Activated CD4-positive, alpha-beta T cell treated with anti-CD3 and anti-CD28 coated beads for 1 hour (primary cell): ENCODE measurements around the gene TTC9.
"Not testable (repeated sequence)": the region's sequence is repeated elsewhere in the genome, so short reads cannot be mapped to it uniquely, and the experiment has no call there.

ENCODE experiments used
- DNase-seq: peaks from one replicate; pipeline ENCODE4 v3.0.0-alpha.2; 2020

The TTC9 gene

DNA sequence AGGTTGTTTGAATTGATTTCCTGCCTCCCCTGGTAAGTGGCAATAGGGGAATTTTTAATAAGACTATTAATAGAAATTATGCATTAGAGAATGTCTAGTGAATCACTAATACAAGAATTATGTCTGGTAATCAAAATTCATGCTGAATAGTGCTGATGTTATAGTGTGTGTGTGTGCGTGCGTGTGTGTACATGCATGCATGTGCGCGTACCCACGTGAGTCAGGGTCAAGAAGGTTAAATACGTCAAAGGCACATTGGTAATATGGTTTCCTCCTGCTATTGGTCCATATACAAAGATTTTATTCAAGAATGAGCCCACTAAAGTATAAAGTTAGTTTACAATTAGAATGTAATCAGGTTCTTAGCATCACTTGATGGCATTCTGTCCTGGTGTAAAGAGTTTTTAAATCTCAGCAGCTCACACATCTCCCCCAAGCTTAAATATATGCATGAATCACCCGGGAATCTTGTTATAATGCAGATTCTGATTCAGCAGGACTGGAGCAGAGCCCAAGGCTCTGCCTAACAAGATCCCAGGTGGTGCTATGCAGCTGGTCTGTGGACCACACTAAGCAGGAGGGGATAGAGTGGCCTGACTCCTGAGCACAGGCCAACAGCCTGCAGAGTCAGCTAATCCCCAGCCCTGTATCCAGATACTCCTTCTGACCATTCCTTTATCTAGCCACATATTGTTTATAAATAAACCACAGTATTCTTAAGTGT is 43.9 kb downstream of the TTC9 start:
- no peak for DNase-seq

DNA sequence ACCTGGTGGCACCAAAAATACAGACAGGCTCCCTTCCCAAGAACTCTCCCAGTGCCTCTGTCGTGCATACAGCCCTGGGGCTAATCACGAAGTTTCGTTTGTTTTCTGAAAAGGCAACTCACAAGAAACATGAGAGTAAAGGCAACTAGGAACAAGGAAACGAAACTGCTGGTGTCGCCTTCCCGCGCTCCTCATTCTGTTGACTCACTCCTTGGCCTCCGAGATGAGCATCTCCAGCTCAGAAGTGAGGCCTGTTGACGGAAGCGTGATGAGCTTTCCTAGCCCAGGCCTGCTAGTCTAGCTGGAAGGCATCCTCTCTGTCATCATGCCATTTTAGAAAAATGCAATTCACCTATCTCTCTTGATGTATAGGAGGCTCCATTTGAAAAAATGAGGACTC is 50.5 kb downstream of the TTC9 start:
- DNase-seq, result no peak

DNA sequence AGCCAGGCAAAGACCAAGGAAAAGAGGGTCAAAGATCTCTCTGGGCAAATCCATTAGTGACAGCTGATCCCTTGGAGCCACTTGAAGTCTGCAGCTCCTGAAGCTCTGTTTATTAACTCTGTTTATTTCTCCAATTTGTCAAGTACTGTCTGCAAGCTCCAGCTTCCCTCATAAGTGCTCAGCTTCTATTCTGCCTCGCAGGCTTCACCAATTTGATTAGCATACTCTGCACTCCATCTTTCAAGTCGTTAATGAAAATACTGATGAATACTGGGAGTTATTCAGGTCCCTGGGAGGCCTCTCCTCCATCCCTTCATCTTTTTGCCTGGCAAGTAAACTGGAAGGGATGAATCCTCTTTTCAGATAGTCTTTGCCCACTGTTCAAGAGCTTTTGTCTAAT is 54.3 kb downstream of the TTC9 start:
- no peak for DNase-seq

DNA sequence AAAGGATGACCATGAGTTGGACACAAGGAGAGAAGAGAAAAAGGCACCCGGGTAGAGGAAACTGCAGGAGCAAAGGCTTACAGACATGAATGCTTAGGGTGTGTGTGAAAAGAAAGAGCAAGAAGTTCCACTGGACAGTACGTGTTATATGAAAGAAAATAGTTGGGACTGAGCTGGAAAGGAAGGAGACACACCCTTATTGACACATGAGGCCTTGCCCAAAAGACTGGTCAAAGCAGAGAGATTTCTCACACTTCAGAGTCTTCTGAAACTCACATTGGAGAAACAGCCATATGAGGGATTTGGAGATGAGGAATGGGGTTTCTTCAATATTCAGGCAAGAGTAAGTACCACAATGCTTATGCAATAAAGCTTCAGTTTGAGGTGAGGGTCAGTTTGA is 56.0 kb downstream of the TTC9 start:
- no peak for DNase-seq

DNA sequence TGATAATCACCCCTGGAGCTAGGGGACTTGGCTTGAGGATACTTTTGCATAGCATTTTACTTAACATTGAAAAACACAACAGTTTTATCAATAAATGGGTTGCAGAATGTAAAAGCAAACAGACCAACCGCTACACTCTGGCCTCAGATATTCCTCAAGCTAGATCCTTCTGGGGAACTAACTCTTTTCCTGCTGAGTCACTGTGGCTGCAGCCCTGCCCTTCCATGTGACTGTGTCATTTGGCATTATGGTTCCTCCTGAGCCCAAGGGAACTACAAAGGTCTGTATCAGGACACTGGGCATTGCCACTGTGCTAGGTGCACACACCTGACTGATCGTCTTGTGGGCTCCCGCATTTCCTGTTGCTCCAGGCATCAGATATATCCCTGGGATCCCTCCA is 56.6 kb downstream of the TTC9 start:
- DNase-seq, result no peak

DNA sequence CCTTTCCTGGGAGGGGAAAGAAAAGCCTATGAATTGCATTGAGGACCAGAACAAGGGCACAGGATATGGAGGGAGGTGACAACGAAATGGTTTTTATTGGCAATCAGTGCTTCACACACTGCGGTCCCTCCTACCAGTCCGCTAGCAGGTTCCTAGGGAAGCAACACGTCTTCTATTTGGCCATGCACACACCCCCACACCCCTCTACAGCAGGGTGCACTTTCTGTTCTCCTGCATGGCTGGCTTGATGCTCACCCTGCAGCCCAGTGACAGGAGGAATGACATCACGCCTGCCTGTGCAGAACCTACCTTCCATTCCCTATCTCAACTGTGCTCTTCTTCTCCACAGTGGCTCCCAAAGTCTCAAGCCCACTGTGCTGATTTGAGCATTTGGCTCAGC is 57.9 kb downstream of the TTC9 start:
- DNase-seq, result no peak

DNA sequence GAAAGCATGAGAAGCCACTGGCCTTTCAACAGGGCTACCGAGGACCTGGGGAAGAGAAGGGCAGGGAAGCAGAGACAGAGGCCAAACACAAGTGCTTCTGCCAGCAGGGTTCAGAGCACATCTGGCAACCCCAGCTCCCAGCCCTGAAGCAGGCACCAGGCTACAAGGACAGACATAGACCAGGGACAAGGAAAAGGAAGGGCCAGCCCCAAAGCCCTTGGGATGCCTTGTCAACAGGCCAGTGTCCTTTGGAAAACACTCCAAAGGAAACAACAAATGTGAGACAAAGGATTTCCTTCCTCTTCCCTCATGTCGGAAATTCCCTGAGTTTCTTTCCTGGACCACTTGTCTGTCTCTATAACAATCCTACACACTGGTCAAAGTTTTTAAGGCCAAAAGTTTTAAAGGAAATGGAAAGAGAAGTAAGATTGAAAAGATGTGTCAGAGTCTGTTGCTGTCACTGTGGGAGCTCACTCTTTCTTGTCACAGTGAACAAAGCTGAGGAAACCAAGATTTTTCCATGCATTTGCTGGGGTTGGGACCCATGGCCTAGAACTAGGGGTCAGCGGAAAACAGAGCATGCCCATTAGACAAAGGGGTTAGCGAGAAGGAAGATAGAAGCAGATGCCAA is 59.4 kb downstream of the TTC9 start:
- DNase-seq, result no peak

DNA sequence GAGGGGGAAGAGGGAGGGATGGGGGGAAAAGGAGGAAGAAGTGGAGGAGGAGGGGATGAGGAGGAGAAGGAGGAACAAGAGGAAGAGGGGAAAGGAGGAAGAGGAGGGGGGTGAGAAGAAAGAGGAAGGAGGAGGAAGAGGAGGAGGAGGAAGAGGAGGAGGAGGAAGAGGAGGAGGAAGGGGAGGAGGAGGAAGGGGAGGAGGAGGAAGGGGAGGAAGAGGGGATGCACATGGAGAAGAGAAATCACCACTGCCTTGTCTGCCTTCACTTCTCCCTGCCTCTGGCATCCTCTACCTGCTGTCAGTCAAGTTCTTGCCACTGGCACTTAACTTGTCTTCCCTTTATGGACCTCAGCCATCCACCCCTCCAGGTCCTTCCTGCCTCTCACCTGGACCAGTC is 59.9 kb downstream of the TTC9 start:
- no peak for DNase-seq

DNA sequence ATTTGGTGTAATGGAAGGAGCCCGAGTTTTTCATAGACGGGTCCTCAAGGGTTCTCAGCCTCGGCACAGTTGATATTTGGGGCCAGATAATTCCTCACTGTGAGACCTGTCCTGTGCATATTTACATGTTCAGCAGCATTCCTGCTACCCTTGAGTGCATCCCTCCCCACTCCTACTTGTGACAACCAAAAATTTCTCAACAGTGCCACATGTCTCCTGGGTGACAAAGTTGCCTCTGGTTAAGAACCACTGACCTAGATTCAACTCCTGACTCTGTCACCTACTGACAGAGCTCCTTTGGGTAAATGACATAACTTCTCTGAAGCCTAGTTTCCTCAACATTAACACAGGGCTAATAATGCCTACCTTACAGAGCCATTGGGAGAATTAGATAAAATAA is 60.4 kb downstream of the TTC9 start:
- DNase-seq, result no peak

DNA sequence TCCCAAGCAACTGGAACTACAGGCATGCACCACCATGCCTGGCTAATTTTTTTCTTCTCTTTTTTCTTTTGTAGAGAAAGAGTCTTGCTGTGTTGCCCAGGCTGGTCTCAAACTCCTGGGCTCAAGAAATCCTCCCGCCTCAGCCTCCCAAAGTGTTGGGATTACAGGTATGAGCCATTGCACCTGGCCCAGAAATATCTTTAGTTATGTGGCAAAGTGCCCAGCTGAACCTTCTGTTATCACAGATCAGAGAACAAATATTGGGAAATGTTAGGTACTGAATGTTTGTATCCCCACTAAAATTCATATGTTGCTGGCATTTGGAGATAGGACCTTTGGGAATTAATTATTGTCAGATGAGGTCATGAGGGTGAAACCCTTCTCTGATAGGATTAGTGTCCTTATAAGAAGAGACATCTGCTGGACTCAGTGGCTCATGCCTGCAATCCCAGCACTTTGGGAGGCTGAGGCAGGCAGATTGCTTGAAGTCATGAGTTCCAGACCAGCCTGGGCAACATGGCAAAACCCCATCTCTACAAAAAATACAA is 62.0 kb downstream of the TTC9 start:
- not testable (repeated sequence) for DNase-seq

DNA sequence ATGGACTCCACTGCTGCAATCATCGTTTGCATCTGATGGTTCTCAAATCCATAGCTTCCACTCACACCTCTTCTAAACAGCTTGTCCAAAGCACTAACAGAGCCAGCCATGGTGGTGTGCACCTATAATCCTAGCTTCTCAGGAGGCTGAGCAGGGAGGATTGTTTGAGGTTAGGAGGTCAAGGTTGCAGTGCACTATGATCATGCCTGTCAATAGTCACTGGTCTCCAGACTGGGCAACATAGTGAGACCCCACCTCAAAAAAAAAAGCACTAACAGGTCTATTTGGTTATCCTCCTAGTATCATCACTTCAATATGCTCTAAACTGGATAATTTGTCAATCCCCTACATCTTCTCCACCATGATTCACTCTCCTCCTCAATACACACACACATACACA is 63.2 kb downstream of the TTC9 start:
- DNase-seq, result no peak

DNA sequence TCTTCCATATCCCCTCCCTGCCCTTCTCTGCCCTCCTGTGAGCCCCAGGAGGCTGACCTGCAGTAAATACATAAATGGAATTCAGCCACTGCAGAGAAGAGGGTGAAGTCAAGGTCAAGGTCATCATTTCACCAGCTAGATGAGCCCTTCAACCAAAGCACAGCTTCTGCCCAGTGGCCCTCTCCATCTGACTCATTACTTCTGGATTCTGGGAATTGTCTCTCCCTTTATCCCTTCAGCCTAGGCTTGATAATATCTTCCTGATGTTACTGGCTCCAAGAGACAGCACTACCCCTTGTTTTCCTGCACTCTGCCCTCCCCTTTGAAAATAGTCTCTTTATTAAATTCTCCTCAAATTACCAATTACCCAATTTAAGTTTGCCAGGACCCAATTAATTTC is 64.5 kb downstream of the TTC9 start:
- DNase-seq, result no peak

DNA sequence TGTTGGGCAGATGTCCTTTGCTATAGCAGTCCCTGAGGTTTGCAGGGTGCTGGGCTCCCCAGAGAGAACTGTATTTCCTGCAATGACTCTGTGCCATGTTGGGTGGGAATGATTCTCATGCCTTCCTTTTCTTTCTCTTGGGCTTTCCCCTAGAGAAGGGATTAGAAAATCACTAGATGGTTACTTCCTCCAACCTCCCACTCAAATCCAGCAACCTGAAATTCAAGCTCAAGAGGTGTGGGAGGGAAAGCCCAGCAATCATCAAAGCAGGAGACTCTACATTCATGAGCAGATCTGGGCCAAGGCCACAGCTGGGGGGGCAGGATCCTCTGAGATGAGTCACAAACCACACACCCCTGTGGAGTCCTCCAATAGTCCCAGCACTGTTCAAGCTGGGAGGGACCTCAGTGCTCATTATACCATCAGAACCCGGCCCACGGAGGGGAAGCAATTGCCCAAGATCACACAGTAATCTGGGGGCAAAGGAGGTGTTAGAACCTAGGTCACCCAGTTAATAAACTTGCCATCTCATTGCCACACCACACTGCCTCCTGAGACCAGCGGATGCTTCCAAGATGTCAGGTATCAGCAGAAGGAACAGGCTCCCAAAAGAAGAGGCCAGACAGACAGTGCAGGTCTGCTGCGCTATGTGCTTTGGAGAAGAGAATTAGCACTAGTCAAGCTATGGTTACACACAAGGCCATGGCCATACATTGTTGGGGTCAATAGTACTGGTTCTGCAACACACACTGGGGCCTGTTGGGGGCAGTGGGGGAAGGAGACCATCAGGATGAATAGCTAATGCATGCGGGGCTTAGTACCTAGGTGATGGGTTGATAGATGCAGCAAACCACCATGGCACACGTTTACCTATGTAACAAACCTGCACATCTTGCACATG is 65.7 kb downstream of the TTC9 start:
- DNase-seq, result no peak

DNA sequence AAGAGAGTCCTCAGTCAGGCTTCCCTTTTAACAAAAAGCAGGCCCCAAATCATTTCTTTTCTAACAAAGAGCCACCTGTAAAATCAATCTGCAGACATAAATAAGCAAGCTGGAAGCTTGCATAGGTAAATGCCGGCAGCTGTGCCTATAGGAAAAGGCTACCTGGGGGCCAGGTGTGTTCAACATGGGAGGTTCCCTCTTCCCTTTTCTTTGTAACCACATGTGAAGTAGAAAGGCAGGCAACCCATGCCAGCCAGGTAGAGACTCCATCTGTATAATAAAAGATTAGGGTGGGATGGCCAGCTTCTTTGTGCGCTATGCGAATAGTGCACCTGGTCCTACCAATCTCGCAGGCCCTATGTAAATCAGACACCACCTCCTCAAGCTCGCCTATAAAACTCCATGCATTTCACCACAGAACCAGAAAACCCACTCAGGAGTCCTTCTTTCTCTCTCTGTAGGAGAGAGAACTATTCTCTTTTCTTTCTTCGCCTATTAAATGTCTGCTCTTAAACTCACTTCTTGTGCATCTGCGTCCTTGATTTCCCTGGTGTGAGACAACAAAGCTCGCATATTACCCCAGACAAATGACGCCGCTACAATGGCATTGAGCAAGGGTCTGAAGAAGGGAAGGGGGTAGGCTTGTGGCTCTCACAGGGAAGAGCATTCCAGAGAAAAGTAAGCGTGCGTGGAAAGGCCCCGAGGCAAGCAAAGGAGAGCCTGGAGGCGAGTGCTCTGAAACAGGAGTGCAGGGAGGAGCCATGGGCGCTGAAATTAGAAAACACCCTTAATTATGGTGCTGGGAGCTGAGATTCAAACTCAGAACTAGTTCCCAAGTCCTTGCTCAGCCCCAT is 67.2 kb downstream of the TTC9 start:
- DNase-seq, result no peak

DNA sequence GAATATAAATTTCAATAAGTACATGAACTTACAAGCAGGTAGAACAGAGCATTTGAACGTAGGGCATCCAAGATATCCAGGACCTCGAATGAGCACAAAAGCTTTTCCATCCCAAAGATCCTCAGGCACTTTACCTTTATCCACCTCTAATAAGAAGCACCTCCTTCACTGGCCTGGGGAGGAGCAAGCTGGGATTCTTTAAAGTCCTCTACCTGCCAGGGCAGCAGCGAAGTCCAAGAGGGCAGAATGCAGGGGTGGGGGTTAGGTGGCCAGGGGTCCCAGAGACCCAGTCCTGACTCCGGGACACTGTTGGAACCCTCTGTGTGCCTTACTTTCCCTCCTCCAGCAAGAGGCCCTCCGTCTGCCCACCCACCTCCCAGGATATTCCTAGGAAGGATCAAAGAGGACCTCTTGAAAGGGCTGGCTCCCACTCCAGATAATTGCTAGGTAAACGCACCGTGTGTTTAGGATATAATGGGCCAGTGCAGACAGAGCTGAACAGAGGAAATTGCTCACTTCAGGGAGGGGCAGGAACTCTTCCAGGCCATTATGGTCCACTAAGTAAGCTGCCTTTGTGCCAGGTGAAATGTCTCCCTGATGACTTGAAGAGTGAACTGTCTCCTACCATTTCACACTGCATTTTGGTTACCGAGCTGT is 68.1 kb downstream of the TTC9 start:
- DNase-seq, result no peak

DNA sequence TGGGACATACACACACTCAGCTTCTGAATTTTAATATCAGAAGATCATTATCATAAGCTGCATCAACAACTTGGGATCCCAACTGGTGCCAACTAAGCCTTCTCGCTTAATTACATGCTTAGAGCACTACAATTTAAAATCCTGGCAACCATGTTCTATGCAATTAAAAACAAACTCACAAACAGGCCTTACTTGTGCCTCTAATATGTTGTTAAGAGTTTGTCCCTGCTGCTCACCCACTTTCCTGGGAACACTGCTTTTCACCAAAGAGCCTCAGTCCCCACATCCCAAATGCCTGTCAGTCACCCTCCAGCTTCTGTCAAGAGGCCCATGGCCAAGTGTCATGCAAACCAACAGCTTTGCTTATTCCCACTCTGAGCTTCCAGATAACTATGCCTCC is 69.7 kb downstream of the TTC9 start:
- no peak for DNase-seq

DNA sequence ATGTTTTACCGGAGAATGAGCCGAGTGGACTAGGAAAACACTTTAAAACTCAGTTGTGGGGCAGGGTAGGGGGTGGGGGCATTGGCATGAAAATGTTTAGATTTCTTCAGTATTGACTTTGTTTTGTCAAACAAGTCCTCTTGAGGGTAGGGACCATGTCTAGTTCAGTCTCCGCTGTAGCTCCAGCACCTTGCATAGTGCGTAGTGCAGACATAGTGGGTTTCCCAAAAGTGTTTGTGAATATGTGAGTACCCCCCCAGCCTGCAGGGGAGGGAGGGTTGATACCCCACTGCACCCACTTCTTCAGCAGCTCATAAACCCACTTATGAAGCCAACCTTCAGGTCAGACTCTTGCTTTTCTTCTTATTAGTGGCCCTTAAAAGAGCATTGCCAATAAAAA is 71.4 kb downstream of the TTC9 start:
- no peak for DNase-seq

DNA sequence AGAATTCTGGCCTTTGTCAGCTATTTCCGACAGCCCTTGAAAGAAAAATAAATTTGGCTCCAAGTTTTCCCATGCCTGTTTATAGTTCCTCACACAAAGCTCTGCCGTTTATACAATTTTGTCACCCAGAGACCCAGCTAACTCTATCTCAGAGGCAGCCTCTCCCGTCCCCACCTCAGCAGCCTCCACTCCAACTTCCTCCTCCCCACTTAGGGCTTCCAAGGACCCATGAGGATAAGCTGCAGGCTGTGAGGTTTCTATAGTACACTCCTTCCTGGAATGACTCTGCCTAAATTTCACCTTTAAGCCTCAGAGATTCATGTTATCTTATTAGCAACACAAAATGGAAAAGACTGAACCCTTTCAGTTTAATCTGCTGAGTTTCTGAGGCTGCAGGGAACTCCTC is 71.8 kb downstream of the TTC9 start:
- no peak for DNase-seq

DNA sequence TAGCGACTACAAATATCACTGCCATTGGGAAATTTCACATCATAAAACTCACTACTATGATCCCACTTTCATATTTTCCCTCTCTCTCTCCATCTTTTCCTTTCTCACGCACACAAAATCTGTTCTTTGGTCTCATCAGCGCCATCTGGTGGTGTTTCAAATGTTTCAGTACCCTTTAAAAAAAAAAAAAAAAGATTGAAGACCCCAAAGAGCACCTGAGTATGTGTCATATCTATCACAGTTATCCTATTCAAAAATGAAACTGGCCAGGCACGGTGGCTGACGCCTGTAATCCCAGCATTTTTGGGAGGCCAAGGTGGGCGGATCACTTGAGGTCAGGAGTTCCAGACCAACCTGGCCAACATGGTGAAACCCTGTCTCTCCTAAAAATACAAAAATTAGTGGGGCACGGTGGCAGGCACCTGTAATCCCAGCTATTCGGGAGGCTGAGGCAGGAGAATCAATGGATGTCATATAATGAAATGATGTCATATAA is 72.4 kb downstream of the TTC9 start:
- peak; percentile 8 for DNase-seq

DNA sequence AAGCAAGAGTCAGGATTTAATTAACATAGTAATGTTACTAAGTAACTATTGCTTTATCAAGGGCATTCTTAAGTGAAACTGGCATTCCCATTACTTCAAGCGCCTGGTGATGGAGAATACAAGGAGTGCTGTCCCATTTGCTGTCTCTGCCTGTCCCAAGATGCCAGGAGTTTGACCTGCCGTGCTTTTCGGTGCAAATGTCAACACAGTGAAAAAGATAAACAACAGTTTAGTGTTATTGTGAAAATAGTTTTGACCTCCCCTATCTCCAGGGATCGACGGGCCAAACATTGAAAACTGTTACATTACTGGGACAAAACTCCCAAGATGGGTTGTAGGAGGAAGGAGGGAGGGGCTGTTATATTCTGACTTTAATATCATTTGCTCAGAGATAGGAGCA is 74.8 kb downstream of the TTC9 start:
- no peak for DNase-seq

DNA sequence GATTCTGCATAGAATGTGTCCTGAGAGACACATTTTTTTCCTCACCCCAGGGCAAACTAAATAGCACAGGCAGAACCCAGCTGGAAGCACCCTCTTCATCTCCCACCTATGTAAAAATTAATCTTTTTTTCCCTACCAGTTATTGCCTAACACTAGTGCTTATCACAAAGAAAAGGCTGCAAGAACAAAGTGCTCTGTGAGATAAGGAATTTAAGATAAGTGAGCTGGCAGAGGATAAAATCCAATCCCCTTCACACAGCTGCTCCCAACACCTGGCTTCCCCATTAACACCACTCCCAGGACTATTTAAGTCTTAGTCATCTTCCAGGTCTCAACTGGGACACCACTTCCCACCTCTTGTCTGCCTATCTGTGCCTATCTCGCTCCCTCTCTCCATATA is 75.2 kb downstream of the TTC9 start:
- DNase-seq, result no peak
